Thoracic aorta (tissue), 2 donors: Measurements from ENCODE around the gene SSTR3. TPM values are rescaled to one million over a fixed set of nuclear protein-coding genes. Genes with fewer than 3 reads are reported as not detected.

Experiments used
- ATAC-seq: fragments of 150-250 bp; one replicate; pipeline ENCODE4 v1.8.0; 2017; ENCODE audit warnings: low read depth; ENCODE audit not compliant: insufficient number of reproducible peaks, low FRiP score
- DNase-seq: peaks from one replicate; pipeline ENCODE4 v3.0.0-alpha.2; 2020; ENCODE audit warnings: low spot score
- H3K27ac ChIP-seq, 2 donors: fragments of 200-600 bp; sonication (generic); 1 replicate in 1 of 2; 2 replicates in 1 of 2; pipeline ENCODE4 v1.5.1; 2016; ENCODE audit warnings: mild to moderate bottlenecking in 2 of 2, moderate library complexity in 2 of 2
- H3K27me3 ChIP-seq: fragments of 200-600 bp; sonication (generic); replicated peaks from 2 replicates; pipeline ENCODE4 v1.6.0; 2016; ENCODE audit warnings: mild to moderate bottlenecking; ENCODE audit not compliant: insufficient read depth
- H3K36me3 ChIP-seq: fragments of 200-600 bp; sonication (generic); one replicate; pipeline ENCODE4 v1.5.1; 2016
- H3K4me1 ChIP-seq, 2 donors: fragments of 200-600 bp; sonication (generic); 1 replicate in 1 of 2; 2 replicates in 1 of 2; pipeline versions ENCODE4 v1.5.1 to v1.6.0; 2016; ENCODE audit warnings: low read depth in 2 of 2, mild to moderate bottlenecking in 1 of 2; ENCODE audit not compliant: control insufficient read depth in 1 of 2
- H3K4me3 ChIP-seq: fragments of 200-600 bp; sonication (generic); 2 replicates; pipeline ENCODE4 v1.5.1; 2016; ENCODE audit warnings: mild to moderate bottlenecking
- H3K9me3 ChIP-seq: fragments of 200-600 bp; sonication (generic); 2 replicates; pipeline ENCODE4 v1.5.1; 2016
- total RNA-seq, 2 donors: library from RNA; depleted of rRNA; stranded (reverse); fragments of >200 nt; gene quantifications; one replicate each; pipeline versions ENCODE4 v1.1.0 to v1.2.3, GENCODE V29; 2016
- TF ChIP-seq, protein P1 (sequence below): fragments of 200-600 bp; sonication (generic); IDR thresholded peaks from one replicate; pipeline ENCODE4 v1.5.1; 2019; ENCODE audit warnings: antibody characterized with exemption

Gene SSTR3
- total RNA-seq, 2 donors from 2014 or later, result not detected

- no peak overlapping the region for H3K27ac ChIP-seq
- TF ChIP-seq, protein P1, sequence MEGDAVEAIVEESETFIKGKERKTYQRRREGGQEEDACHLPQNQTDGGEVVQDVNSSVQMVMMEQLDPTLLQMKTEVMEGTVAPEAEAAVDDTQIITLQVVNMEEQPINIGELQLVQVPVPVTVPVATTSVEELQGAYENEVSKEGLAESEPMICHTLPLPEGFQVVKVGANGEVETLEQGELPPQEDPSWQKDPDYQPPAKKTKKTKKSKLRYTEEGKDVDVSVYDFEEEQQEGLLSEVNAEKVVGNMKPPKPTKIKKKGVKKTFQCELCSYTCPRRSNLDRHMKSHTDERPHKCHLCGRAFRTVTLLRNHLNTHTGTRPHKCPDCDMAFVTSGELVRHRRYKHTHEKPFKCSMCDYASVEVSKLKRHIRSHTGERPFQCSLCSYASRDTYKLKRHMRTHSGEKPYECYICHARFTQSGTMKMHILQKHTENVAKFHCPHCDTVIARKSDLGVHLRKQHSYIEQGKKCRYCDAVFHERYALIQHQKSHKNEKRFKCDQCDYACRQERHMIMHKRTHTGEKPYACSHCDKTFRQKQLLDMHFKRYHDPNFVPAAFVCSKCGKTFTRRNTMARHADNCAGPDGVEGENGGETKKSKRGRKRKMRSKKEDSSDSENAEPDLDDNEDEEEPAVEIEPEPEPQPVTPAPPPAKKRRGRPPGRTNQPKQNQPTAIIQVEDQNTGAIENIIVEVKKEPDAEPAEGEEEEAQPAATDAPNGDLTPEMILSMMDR, result no peak
- H3K4me3 ChIP-seq, result no peak overlapping the region
- H3K9me3 ChIP-seq, result no peaks in the 10 kb centered on the region
- H3K4me1 ChIP-seq, result peaks cover 22 to 36% of the 10 kb centered on the region in 2 donors
- no peak for ATAC-seq
- H3K27me3 ChIP-seq, result no peaks in the 10 kb centered on the region
- no peak for DNase-seq
- H3K36me3 ChIP-seq, result no peaks in the 10 kb centered on the region
Measured at GRCh38 chr22:37195921-37196320, 16.4 kb downstream of the SSTR3 start.

DNA sequence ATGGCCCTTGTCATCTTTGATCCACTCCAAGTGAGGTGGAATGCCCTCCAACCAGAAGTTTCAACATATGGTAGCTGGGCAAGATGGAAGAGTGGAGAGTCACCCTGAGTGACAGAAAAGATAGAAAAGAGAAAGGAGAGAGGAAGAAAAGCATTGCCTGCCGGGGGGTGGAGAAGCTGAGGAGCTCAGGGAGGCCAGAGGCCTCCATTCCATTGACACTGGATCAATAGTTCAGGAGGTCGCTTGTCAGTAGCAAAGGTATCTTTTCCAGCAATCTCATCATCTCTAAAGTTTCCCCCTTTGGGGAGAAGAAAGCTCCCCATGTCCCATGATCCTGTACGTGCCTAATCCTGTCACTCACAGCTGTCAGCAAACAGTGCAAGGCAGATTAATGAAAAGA is 17.5 kb downstream of the SSTR3 start:
- Histone ChIP-seq H3K27ac (no peak overlapping the region), H3K9me3 (no peaks in the 10 kb centered on the region), H3K27me3 (no peaks in the 10 kb centered on the region), H3K4me1 (peaks cover 22 to 33% of the 10 kb centered on the region in 2 donors), H3K36me3 (no peaks in the 10 kb centered on the region), H3K4me3 (no peak overlapping the region)
- no peak for ATAC-seq
- DNase-seq, result no peak
- TF ChIP-seq, protein P1, result no peak

DNA sequence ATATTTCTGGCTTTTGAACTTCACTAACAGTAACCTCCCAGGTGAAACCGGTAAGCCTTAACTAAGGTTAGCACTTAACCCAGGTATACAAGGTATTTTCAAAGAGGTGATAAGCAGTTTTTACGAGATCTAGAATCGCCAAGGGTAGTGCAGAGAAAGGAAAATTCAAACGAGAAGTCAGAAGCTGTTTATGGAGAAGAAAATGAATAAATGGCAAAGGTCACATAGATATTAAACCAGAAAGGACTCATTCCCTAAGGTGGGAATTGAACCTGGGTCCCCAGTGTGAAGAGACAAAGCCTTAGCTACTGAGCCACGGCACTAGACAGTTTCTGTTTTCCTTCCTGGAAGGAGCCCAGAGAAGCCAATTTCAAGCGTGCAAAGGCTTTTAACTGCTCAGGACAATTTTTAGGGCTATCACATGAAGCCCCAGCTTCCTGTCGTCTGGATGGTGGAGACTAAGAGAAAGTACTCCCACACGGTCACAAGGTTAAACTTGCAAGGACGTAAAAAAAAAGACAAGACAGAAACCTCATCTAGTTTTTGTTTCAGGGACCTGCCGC is 18.6 kb downstream of the SSTR3 start:
- no peaks in the 10 kb centered on the region for H3K9me3 ChIP-seq
- ATAC-seq (no peak), DNase-seq (no peak)
- no peaks in the 10 kb centered on the region for H3K36me3 ChIP-seq
- no peaks in the 10 kb centered on the region for H3K27me3 ChIP-seq
- H3K4me1 ChIP-seq, result peaks cover 22 to 35% of the 10 kb centered on the region in 2 donors
- TF ChIP-seq, protein P1, result no peak
- H3K4me3 ChIP-seq, result no peak overlapping the region
- H3K27ac ChIP-seq, result no peak overlapping the region

DNA sequence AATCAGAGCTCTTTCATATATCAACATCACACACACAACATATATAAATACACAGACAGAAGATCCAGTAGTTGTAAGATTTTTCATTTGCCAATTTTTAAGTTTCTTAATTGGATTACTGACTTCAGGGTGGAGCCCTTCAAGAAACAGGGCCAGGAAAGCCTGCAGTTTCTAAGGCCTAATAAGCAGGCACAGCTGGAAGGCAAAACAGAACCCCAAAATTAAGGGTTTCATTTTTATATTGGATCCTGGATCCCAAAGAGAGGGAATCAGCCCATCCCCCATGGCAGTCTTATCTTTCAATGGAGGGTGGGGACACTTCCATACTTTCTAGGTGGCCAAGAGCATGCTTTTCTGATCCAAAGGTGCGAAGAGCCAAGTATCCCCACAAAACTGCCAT is 19.5 kb downstream of the SSTR3 start:
- no peak for ATAC-seq
- Histone ChIP-seq H3K36me3 (no peaks in the 10 kb centered on the region), H3K4me3 (no peak overlapping the region), H3K27ac (no peak overlapping the region), H3K4me1 (peaks cover 25 to 35% of the 10 kb centered on the region in 2 donors), H3K9me3 (no peaks in the 10 kb centered on the region), H3K27me3 (no peaks in the 10 kb centered on the region)
- no peak for DNase-seq
- TF ChIP-seq, protein P1, result no peak

DNA sequence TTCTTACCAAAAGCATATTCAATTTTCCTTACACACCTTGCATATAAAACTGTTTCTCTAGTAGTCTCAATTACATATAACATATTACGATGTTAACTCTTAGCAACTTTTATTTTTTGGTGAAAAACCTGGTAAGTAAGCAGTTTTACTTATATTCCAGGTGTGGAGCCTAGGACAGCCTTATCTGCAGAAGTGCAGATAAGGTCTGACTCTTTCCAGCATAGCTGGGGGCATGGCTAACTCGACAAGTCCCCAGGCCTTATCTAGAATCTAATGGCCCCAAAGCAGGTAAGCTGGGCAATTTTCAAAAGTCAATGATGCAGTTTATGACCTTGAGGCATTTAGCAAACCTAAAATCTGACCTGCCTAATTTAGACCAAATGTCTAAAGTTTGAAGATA is 20.1 kb downstream of the SSTR3 start:
- H3K27ac ChIP-seq, result no peak overlapping the region
- peaks cover 25 to 35% of the 10 kb centered on the region in 2 donors for H3K4me1 ChIP-seq

More for the DNA sequence above, 20.1 kb downstream of the SSTR3 start:
- TF ChIP-seq, protein P1, result no peak
- DNase-seq (no peak), ATAC-seq (no peak)
- no peak overlapping the region for H3K4me3 ChIP-seq
- no peaks in the 10 kb centered on the region for H3K36me3 ChIP-seq
- H3K9me3 ChIP-seq, result no peaks in the 10 kb centered on the region
- H3K27me3 ChIP-seq, result no peaks in the 10 kb centered on the region
